Measurements from ENCODE around the gene RPN2.

RPN2 gene

GRCh38 chr20:37266940-37267666 lies 88.0 kb downstream of the RPN2 start:
- DNase-seq (ENCODE audit: low read depth) = no peak

- no peak for DNase-seq (ENCODE audit: low read depth)
Observed at GRCh38 chr20:37267667-37268313, 88.7 kb downstream of the RPN2 start.

GRCh38 chr20:37270576-37271420 lies 91.7 kb downstream of the RPN2 start:
- no peak for DNase-seq (ENCODE audit: low read depth)

- no peak for DNase-seq (ENCODE audit: low read depth)
Observed at GRCh38 chr20:37271421-37271768, 92.3 kb downstream of the RPN2 start.

GRCh38 chr20:37273988-37274387 lies 94.9 kb downstream of the RPN2 start:
- DNase-seq (ENCODE audit: low read depth) = no peak

GRCh38 chr20:37274851-37275524 lies 95.9 kb downstream of the RPN2 start:
- DNase-seq (ENCODE audit: low read depth) = no peak

GRCh38 chr20:37276494-37277252 lies 97.5 kb downstream of the RPN2 start:
- DNase-seq (ENCODE audit: low read depth) = no peak

GRCh38 chr20:37277253-37277593 lies 98.1 kb downstream of the RPN2 start:
- no peak for DNase-seq (ENCODE audit: low read depth)

GRCh38 chr20:37278966-37279590 lies 99.9 kb downstream of the RPN2 start:
- no peak for DNase-seq (ENCODE audit: low read depth)

GRCh38 chr20:37279820-37280219 lies 100.7 kb downstream of the RPN2 start:
- no peak for DNase-seq (ENCODE audit: low read depth)

- no peak for DNase-seq (ENCODE audit: low read depth)
Observed at GRCh38 chr20:37280403-37280802, 101.3 kb downstream of the RPN2 start.

GRCh38 chr20:37282556-37282955 lies 103.4 kb downstream of the RPN2 start:
- DNase-seq (ENCODE audit: low read depth) = no peak

- DNase-seq (ENCODE audit: low read depth) = no peak
Observed at GRCh38 chr20:37283530-37284195, 104.5 kb downstream of the RPN2 start.

- DNase-seq (ENCODE audit: low read depth) = no peak
Observed at GRCh38 chr20:37284691-37285161, 105.6 kb downstream of the RPN2 start.

GRCh38 chr20:37285664-37286374 lies 106.7 kb downstream of the RPN2 start:
- DNase-seq (ENCODE audit: low read depth) = no peak

GRCh38 chr20:37288091-37288490 lies 109.0 kb downstream of the RPN2 start:
- no peak for DNase-seq (ENCODE audit: low read depth)

- DNase-seq (ENCODE audit: low read depth) = no peak
Observed at GRCh38 chr20:37290158-37290810, 111.2 kb downstream of the RPN2 start.
